Peyer's patch (tissue), 4 donors: ENCODE measurements around the gene CRK.

ENCODE experiments used
- POLR2A ChIP-seq, 2 donors: fragments of 450-650 bp; IDR thresholded peaks; one replicate each; pipeline ENCODE4 v1.5.1; 2017; ENCODE audit warnings: antibody characterized with exemption in 2 of 2, mild to moderate bottlenecking in 2 of 2, moderate library complexity in 2 of 2
- TF ChIP-seq, protein P1 (sequence below), 6 experiments: fragments of 450-650 bp in 4 of 6; fragments of 200-600 bp in 2 of 6; sonication (generic) in 1 of 6; IDR thresholded peaks; one replicate each; pipeline ENCODE4 v1.5.1; 2017 to 2019; ENCODE audit warnings: antibody characterized with exemption in 6 of 6, mild to moderate bottlenecking in 3 of 6, moderate library complexity in 1 of 6

- no peak for TF ChIP-seq POLR2A (IDR thresholded peaks at IDR 0.05)
- TF ChIP-seq, protein P1, sequence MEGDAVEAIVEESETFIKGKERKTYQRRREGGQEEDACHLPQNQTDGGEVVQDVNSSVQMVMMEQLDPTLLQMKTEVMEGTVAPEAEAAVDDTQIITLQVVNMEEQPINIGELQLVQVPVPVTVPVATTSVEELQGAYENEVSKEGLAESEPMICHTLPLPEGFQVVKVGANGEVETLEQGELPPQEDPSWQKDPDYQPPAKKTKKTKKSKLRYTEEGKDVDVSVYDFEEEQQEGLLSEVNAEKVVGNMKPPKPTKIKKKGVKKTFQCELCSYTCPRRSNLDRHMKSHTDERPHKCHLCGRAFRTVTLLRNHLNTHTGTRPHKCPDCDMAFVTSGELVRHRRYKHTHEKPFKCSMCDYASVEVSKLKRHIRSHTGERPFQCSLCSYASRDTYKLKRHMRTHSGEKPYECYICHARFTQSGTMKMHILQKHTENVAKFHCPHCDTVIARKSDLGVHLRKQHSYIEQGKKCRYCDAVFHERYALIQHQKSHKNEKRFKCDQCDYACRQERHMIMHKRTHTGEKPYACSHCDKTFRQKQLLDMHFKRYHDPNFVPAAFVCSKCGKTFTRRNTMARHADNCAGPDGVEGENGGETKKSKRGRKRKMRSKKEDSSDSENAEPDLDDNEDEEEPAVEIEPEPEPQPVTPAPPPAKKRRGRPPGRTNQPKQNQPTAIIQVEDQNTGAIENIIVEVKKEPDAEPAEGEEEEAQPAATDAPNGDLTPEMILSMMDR (IDR thresholded peaks at IDR 0.05): no peak
These were observed 1.5 kb downstream of the CRK start for GRCh38 chr17:1454541-1454940.
